GM12875 (cell line): ENCODE results near the gene PVALB.

ENCODE experiments used
- H3K4me3 ChIP-seq: one replicate; pipeline ENCODE4 v1.5.1; 2011; ENCODE audit warnings: low read depth, low read length, control low read depth
- TF ChIP-seq, protein P1 (sequence below): IDR thresholded peaks from 2 replicates; pipeline ENCODE4 v1.5.1; 2011; ENCODE audit warnings: low read depth, mild to moderate bottlenecking, control low read depth, inconsistent platforms, low read length, moderate library complexity, borderline replicate concordance; ENCODE audit not compliant: insufficient read depth

Gene PVALB

DNA sequence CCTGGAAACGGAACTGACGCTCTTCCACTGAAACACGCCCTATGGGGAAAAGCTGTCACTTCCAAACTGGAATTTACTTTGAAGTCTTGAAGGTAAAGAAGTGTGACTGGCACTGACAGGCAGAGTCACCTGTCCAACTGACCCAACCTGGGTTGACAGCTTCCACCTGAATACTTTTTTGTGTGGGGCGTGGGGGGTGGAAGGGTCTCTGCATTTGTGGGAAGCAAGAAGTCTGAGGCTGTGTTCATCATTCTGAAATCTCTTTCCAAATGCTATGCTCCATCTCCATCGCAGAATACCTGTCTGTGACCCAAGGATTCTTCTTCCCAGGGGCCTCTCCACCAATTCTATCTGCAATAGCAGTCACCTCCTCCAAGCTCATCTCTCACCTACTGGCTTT lies 48.7 kb downstream of the PVALB start:
- no peak overlapping the region for H3K4me3 ChIP-seq
- TF ChIP-seq, protein P1, sequence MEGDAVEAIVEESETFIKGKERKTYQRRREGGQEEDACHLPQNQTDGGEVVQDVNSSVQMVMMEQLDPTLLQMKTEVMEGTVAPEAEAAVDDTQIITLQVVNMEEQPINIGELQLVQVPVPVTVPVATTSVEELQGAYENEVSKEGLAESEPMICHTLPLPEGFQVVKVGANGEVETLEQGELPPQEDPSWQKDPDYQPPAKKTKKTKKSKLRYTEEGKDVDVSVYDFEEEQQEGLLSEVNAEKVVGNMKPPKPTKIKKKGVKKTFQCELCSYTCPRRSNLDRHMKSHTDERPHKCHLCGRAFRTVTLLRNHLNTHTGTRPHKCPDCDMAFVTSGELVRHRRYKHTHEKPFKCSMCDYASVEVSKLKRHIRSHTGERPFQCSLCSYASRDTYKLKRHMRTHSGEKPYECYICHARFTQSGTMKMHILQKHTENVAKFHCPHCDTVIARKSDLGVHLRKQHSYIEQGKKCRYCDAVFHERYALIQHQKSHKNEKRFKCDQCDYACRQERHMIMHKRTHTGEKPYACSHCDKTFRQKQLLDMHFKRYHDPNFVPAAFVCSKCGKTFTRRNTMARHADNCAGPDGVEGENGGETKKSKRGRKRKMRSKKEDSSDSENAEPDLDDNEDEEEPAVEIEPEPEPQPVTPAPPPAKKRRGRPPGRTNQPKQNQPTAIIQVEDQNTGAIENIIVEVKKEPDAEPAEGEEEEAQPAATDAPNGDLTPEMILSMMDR: no peak

DNA sequence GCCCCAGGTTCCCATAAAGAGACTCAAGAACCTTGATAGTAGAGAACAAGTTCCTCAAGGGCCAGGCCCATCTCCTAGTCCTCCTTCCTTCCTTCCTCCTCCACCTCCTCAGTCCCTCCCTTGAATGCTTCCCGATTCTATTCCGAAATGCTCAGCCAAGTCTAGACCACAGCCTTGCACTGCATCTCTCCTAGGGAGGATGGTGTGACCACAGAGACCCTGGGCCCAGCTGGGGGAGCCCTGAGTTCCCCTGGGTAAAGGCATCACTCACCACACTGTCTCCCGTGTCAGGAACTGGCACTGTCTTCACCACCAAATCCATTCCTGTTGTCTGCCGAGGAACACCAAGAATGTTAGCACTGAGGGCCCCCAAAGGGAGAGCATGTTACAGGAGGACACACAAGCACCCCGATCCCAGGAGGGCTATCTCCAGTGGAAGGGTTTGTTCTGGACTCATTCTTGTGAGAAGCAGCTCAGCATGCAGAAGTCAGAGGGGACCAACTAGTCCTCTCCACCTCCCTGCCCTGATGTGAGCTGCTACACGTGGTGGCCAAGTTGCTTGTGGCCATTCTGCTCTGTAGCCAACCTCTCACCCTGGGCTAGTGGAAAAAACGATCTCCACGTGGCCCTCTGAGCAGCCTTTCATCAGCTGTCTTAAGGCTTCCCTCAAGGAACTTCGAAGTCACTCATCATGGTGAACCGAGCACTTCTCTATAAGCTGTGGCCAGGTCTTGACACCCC lies 49.6 kb downstream of the PVALB start:
- no peak overlapping the region for H3K4me3 ChIP-seq
- TF ChIP-seq, protein P1: no peak

DNA sequence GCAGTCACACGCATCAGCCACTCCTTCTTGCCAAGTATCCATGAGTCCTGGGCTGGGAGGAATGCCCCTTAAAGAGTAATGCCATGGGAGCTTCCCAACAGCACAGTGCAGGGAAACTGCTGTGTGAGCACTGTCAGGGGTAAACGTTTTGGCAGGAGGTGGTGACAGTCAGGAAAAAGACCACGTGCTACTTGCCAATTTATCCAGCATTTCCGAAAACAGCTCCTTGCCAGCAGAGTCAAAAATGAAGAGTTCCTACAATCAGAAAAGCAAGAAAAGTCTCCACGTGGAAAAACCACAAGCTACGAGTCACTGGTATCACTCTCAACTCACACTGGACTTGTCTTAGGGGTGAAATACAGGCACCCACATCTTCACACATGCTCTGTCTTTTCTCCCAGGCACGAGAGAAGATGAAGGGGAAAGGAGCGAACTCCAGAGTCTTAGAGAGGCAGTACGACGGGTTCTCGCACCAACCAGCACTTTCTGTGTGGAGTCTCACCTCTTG lies 50.8 kb downstream of the PVALB start:
- TF ChIP-seq, protein P1: no peak

DNA sequence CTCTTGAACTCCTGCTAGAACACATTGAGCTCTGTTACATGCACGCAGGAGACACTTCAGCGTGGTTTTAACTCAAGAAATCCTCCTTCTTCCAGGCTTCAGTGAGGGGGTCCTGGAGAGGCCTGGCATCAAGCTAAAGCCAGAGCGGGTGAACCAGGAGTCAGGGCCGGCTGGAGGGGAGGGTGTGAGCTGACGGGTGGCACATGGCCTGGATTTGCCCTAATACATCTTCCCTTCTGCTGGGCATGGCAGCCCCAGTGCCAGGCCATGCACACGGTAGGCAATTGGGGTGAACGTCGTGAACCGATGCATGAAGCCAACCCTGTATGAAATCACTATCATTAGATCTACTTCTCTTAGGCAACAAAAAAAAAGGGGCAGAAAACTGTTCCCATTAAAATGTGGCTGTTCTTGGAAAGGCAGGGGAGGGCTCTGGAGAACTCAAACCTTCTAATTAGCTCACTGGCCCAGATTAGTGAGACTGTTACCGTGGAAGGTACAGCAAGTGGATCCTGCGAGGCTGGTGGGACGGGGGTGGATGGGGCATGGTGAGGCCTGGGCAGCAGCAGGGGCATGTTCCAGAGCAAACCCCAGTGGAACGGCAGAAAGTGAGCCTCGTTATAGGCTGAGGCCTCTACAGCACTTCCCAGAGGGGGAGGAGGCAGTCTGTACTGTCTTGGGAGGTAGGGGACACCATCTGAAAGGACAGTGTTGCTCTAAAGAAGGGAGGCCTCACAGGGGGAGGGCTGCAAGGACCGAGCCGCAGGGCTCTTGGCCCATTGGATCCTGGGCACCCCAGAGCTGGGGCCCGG lies 51.5 kb downstream of the PVALB start:
- H3K4me3 ChIP-seq: no peak overlapping the region
- TF ChIP-seq, protein P1: no peak

More for the DNA sequence above, 50.8 kb downstream of the PVALB start:
- no peak overlapping the region for H3K4me3 ChIP-seq

DNA sequence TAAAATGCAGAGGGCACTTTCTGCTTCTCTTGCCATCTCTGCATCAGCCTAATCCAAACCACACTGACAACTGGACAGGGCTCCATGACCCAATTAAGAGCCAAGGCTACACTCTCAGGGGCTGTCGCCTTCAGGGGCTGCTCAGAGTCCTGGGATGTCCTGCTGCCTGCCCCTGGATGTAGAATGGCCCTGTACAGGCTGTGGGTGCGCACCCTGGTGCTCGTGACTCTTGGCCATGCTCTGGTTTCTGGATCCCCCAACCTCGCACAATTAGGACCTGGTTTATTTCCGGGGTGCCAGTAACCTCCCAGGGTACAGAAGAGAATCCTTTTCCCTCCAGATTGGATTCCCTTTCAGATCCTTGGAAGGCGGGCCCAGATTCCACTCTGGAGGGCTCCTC lies 52.2 kb downstream of the PVALB start:
- TF ChIP-seq, protein P1: no peak
- no peak overlapping the region for H3K4me3 ChIP-seq

DNA sequence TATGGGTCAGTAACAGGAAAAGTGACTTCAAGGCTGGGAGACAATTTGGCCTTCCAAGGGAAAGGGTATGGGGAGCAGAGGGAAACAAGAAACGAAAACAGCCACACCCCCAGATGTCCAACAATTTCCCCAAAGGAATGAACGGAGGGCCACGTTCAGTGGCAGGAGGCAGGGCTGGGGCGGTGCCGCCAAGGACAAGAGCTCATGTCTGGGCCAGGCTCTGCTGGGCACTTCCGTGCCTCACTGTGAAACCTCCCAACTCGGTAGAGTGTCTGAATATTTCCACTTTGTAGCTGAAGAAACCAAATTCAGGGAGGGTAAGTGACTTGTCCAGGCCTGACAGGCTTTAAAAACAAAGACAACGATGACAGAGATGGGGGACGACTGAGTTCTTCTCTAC lies 52.8 kb downstream of the PVALB start:
- TF ChIP-seq, protein P1: no peak
- no peak overlapping the region for H3K4me3 ChIP-seq

DNA sequence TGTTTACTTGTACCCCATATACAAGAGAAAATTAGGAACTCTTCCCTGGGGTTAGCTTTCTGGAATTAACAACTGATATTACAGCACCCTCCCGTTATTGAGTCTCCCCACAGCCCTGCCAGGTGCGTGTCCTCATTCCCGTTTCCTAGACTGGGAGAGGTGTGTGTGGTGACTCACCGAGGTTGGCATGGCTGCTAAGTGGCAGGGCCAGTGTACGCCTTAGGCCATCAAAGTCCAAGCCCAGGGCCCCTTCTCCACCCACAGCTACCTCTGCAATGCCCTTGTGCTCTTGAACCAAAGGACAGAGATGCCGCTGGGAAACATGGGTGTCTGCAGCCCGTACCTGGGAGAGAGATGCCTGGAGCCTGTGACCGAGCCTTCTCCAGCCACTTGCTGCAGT lies 53.3 kb downstream of the PVALB start:
- H3K4me3 ChIP-seq: no peak overlapping the region
- TF ChIP-seq, protein P1: no peak
